GM19463 (cell line): ENCODE measurements around the gene WDR47.
"Not testable (repeated sequence)": the region's sequence is repeated elsewhere in the genome, so short reads cannot be mapped to it uniquely, and the experiment has no call there.

Source experiments
- ATAC-seq: cut with Tn5 transposase; IDR thresholded peaks from one replicate; pipeline ENCODE4 v1.9.1; 2021; ENCODE audit warnings: mild to moderate bottlenecking, moderate library complexity; ENCODE audit not compliant: unreplicated experiment

Gene WDR47

DNA sequence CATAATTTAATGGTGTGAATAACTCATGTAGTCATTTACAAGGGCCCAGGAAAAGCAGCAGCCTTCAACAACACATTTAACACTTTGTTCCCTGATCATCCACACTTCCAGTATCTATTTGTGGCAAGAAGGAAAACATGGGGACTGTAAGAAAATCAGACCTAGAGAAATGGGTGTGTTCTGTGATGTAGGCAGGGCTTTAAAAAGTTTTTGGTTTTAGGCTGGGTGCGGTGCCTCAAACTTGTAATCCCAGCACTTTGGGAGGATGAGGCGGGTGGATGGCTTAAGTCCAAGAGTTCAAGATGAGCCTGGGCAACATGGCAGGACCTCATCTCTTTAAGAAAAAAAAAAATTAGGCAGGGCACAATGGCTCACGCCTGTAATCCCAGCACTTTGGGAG is 14.2 kb upstream of the WDR47 start:
- no peak for ATAC-seq

DNA sequence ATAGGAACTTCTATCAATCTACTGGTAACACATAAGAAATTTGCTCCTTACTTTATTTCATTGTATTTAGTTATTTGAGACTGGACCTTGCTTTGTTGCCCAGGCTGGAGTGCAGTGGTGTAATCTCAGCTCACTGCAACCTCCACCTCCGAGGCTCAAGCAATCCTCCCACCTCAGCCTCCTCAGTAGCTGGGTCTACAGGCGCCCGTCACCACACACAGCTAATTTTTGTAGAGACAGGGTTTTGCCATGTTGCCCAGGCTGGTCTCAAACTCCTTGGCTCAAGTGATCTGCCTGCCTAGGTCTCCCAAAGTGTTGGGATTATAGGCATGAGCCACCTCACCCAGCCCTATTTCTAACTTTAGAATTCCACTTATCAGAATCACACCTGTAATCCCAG is 10.2 kb upstream of the WDR47 start:
- ATAC-seq = not testable (repeated sequence)

DNA sequence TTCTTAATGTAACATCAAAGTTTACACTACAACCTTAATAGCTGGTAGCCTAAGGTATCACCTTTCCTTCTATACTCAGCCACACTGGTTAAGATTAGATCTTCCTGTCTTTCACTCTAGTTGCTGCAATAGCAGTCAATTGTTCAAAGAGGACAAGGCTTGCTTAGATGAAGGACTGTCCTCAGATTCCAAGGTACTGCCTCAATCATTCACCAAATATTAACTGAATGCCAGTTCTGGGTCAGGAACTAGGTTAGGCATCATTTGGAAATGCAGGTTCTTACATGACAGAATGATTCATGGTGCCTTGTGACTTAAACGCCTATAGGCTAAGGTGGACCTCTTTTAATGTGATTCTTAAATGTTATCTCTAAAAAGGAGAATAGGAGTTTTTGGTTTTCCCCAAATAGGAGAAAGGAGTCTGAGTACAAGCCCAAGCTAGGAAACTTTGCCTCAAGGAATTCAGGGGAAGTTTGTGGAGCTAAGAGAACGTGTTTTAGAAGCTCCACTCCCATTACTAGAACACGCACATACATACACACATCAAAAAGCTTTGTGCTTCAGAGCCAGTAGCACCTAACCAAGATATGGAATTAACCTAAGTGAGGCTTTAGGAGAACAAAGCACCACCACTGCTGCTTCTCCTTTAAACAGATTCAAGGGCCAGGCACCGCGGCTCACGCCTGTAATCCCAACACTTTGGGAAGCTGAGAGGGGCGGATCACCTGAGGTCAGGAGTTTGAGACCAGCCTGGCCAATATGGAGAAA is 8.5 kb upstream of the WDR47 start:
- no peak for ATAC-seq

DNA sequence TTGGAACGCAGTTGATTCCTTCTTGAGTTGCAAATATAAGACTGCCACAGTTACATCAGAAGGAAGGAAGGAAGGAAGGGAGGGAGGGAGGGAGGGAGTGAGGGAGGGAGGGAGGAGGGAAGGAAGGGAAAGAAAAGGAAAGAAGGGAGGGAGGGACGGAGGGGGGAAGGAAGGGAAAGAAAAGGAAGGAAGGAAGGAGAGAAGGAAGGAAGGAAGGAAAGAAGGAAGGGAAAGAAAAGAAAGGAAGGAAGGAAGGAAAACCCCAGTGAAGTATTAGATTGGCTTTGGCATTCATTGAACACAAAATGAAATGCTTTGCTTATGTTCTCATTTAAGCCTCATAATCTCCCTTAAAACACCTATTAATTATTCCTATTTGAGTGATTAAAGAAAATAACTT is 6.4 kb upstream of the WDR47 start:
- ATAC-seq = no peak

DNA sequence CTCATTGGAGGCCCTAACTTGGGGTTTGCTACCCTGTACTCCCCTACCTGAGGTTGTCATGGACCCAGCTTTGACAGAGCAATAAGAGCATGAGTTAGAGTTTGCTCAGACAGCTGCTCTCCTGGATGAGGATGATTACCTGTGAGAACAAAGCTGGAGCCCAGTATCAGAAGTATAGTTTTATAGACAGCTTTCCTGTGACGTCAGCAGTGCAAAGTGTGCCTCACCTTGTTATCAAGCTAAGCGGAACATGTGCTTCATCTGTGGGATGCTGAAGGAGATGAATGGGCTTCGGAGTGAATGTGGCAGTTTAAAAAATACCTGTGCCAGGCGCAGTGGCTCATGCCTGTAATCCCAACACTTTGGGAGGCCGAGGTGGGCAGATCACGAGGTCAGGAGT is 5.4 kb upstream of the WDR47 start:
- no peak for ATAC-seq

DNA sequence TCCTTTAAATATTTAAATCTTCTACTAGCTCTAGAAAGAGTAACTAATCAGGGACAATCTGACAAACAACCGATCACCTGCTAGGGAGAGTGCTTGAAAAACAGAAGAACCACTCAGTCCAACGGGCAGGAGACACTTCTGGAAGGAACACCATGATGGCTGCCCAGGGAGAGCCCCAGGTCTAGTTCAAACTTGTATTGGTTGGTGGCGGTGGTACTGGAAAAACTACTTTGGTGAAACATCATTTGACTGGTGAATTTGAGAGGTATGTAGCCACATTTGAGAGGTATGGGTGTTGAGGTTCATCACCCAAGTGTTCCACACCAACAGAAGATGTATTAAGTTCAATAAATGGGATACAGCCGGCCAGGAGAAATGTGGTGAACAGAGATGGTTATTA is 4.8 kb upstream of the WDR47 start:
- ATAC-seq = no peak

DNA sequence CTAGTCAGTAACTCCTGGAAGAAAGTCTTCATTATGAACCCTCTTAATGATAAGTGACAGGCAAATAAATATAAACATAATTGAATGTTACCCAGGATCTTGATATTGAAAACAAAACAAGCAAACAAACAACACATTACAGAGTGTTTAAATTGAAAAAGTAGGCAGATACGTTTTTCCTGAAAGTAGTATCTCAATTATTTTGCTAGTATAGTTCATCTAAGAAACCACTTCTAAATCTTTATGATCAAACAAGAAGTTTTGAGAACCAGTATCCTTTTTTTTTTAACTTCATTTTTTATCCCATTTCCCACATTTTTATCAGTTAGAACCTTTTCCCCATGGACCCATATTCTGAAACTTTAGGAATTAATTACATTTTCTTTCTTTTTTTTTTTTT is 3.7 kb upstream of the WDR47 start:
- ATAC-seq = no peak

DNA sequence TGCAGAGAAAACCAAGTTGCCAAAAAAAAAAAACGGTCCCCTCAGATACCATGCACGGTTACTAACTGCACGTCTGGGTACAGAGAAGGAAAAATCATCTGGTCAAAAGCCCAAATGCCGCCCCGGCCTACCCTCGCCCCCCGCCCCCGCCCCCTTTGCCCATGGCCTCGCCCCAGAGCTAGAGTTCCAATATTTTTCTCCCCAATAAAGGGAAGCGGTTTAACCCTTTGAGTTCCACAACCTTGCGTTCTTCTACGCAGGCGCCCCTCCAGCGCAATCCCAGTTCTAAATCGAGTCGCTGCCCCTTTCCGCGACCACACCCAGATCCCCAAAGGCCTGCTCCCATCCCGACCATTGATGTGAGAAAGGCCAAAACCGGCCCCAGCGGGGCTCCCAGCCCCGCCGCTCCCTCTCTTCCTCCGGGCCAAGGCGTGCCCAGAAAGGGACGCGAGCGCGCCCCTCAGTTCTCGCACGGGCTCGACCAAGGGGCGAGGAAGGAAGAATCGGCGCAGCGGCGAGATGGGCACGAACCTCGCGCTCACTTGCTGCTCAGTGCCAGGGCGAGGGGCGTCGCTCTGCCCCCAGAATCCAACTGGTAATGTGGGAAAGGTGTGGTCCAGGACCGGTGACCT is 797 bp downstream of the WDR47 start:
- peak; percentile 17 for ATAC-seq

DNA sequence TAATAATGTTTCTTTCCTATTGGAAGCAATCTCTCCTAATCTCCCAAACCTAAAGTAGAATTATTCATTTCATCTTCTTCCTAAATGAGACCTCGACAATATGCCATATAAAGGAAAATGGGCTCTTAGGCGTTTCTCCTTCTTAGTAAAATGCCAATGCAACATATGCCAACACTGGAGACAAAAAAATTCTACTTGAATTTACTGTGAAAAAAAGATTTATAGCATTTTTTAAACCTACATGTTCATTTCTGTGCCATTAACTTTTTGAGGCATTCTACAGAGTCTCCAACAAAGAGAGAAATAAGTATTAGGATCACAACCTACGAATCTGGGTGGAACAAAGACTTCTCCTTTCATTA is 1.3 kb downstream of the WDR47 start:
- no peak for ATAC-seq

DNA sequence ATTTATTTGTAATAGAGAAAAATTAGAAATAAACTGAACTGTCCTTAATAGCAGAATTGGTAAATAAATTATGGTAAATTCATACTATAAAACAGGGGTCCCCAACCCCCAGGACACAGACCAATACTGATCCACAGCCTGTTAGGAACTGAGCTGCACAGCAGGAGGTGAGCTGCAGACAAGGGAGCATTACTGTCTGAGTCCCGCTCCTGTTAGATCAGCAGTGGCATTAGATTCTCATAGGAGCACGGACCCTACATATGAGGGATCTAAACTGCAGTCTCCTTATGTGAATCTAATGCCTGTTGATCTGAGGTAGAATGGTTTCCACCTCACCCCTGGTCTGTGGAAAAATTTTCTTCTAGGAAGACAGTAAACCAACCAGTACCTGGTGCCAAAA is 7.5 kb downstream of the WDR47 start:
- no peak for ATAC-seq

DNA sequence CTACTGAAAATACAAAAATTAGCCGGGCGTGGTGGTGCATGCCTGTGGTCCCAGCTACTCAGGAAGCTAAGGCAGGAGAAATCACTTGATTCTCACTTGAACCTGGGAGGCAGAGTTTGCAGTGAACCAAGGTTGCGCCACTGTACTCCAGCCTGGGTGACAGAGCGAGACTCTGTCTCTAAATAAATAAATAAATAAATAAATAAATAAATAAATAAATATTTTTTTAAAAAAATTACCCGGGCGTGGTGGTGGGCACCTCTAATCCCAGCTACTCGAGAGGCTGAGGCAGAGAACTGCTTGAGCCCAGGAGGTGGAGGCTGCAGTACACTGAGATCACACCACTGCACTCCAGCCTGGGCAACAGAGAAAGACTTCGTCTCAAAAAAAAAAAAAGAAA is 12.4 kb downstream of the WDR47 start:
- ATAC-seq = not testable (repeated sequence)

DNA sequence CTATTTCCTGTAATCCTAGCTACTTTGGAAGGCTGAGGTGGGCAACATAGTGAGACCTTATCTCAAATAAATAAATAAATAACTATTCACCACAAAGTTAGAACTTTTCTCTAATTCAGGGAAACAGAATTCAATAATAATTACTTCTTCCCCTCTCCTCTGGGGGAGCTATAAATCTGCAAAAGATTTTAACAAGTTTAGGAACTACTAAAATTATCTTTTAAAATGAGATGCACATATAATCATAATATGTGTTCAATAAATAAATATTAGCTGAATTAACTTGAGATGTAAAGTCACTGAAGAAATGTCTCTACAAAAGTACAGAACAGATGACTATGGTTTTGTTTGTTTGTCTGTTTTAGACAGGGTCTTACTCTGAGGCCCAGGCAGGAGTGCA is 14.1 kb downstream of the WDR47 start:
- ATAC-seq = no peak

DNA sequence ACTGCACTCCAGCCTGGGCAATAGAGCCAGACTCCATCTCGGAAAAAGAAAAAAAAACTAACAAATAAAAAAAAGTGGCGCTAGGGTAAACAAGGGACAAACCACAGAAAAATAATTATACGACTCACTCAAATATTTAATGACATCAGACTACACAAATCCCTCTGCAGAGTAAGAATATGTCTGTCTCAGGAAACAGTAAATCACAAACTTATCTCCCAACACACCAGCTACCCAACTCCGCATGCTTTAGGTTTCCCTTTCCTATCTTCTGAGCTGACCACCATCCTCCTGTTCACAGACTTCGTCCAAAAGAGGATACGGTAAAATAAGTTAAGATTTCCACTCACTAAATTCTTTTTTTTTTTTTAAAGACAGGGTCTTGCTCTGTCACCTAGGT is 16.2 kb downstream of the WDR47 start:
- ATAC-seq = no peak

DNA sequence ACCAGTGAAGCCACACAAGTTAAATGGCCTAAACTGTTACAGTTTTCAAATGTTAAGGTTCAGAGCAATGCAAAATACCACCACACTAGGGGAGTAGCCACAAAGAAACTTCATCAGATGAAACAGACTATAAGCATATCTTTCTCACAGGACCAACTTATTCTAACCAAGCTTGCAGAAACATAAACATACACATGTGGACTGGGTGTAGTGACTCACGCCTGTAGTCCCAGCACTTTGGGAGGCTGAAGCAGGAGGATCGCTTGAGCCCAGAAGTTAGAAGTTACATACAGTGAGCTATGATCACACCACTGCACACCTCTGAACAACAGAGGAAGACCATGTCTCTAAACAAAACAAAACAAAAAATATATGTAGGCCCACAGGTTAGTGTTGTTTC is 17.3 kb downstream of the WDR47 start:
- ATAC-seq = no peak

DNA sequence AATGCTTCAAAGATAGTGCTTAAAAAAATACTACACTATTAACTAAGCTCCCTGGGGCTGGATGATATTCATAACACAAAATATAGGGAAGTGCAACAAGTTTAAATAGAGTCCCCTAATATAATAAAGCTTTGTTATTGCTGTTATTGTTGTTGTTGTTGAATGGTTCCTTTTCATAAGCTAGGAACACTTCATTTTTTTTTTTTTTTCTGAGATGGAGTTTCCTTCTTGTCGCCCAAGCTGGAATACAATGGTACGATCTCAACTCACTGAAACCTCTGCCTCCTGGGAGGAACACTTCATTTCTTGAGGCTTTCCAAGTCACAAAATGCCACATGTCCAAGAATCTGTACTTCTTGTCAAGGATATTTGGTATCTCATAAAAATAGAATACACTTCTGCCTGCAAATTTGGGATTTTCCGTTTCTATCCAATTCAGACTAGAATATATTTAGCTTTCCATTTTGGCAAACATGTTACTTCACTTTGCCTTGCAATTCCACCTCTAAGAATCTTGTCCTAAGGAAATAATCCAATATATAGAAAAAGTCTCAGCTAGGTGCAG is 21.1 kb downstream of the WDR47 start:
- no peak for ATAC-seq

DNA sequence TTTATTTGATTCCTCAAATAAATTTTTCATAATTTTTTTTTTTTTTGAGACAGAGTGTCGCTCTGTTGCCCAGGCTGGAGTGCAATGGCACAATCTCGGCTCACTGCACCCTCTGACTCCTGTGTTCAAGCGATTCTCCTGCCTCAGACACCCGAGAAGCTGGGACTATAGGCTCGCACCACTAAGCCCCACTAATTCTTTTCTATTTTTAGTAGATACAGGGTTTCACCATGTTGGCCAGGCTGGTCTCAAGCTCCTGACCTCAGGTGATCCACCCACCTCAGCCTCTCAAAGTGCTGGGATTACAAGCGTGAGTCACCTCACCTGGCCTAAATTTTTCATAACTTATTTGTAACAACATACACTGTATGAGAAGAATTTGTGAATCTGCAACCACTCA is 24.2 kb downstream of the WDR47 start:
- not testable (repeated sequence) for ATAC-seq

DNA sequence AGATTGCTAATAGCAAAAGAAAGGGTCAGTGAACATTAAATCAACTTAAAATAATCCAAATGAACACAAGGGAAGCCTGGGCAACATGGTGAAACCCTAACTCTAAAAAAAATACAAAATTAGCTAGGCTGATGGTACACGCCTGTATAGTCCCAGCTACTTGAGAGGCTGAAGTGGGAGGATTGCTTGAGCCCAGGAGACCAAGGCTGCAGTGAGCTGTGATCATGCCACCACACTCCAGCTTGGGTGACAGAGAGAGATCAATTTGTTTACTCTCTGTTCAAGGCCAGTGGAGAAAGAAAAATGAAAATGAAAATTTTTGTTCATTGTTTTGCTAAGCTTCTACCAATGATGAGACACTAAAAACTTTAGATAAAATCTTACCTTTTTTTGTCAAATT is 24.8 kb downstream of the WDR47 start:
- no peak for ATAC-seq

DNA sequence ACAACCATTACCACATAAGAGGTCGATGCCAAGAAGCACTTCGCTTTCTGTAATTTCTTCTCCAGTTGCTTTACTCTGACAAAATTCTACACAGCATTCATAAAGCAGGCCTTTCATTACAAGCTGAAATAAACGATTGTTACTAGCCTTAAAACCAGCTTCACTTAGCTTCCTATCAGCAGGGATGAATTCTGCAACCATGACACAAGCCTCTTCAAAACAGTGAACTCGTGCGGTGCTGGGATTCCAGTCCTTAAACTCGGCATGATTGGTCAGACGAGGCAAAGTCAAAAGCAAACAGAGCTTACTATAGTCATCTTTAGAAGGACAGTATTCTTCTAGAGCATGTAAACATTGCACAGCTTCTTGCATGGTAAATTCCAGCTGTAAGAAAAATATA is 30.6 kb downstream of the WDR47 start:
- ATAC-seq = no peak

DNA sequence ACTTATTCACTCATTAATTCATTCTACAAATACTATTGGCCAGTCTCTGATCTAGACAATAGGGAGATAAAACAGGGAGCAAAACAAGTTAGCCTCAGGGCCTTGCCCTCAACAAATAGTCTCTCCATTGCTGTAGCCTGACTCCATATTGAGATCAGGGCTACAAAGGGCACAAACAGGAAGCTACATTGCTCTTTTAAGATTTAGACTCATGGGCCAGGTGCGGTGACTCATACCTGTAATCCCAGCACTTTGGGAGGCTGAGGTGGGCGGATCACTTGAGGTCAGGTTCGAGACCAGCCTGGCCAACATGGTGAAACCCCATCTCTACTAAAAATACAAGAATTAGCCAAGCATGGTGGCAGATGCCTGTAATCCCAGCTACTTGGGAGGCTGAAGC is 45.3 kb downstream of the WDR47 start:
- not testable (repeated sequence) for ATAC-seq

DNA sequence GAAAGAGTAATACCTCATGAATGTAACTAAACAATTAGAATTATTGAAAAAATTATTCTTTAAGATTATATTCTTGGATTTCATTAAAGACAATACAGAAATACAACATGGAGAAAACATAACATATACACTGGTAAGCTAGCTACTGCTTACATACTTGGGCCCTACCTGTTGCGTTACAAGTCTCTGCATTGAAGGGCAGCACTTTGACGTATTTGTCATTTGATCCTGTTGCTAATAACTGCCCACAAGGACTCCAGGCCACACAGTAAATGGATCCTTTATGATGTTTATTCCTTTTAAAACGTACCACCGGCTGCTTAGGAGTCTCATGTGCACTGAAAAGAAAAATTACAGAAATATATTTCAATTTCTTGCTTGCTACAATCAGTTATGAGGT is 58.8 kb downstream of the WDR47 start:
- no peak for ATAC-seq

DNA sequence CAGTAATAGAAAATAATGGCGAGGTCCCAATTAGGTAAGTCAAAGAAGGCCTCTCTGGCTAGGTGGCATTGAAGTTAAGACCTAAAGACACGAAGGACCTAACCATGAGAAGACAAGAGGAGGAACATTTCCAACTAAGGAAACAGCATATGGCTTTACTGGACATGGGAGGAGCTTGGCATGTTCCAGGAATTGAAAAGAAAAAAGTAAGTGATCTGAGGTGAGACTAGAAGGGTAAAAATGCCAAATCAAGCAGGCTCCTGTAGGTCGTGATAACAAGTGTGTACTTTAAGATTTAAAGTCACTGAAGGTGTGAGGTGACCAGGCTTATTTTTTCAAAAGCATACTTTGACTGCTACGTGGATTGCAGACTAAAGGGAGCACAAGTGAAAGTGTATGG is 65.2 kb downstream of the WDR47 start:
- ATAC-seq = no peak

DNA sequence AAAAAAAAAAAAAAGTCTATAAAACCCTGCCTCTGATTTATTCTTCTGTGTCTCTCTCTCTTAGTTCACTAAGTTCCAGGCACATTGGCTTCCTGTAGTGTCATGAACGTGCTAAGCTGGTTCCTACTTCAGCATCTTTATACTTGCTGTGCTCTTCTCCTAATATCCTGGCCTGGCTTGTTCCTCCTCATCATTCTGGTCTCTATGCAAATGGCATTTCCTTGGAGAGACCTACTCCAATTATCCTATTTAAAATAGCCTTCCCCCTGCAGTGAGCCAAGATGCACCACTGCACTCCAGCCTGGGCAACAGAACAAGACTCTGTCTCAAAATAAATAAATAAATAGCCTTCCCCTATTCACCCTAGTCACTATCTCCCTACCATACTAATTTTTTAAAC is 69.0 kb downstream of the WDR47 start:
- no peak for ATAC-seq

DNA sequence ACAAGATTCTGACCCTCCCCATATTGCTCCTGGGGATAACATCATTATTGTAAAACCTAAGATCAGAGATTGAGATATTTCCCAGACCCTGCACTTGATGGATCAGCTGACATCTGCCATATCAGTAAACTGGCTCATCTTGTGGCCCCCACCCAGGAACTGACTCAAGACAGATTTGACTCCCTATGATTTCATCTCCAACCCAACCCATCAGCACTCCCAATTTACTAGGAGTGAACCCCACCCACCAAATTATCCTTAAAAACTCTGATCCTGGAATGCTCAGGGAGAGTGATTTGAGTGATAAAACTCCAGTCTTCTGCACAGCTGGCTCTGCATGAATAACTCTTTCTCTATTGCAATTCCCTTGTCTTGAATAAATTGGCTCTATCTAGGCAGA is 72.6 kb downstream of the WDR47 start:
- ATAC-seq = no peak
